ENCODE data around the gene TMEFF1.

DNA sequence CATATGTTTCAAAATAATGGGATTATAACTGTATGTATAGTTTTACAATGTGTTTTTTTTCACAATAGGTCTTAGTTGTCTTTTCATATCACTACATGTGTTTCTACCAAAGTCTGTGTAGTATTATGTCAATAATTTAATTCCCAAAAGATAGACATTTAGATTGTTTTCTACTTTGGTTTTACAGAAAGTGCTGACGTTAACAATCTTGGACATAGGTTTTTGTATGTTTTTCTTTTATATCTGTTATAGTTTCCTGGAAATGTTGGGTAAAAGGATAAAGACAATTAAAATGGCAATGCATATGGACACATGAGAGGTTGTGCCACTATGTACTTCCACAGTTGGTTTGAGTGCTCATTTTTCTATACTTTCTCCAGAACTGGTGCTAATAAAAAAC, 15.2 kb downstream of the TMEFF1 start:
- TF ChIP-seq, protein P1, sequence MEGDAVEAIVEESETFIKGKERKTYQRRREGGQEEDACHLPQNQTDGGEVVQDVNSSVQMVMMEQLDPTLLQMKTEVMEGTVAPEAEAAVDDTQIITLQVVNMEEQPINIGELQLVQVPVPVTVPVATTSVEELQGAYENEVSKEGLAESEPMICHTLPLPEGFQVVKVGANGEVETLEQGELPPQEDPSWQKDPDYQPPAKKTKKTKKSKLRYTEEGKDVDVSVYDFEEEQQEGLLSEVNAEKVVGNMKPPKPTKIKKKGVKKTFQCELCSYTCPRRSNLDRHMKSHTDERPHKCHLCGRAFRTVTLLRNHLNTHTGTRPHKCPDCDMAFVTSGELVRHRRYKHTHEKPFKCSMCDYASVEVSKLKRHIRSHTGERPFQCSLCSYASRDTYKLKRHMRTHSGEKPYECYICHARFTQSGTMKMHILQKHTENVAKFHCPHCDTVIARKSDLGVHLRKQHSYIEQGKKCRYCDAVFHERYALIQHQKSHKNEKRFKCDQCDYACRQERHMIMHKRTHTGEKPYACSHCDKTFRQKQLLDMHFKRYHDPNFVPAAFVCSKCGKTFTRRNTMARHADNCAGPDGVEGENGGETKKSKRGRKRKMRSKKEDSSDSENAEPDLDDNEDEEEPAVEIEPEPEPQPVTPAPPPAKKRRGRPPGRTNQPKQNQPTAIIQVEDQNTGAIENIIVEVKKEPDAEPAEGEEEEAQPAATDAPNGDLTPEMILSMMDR (IDR thresholded peaks at IDR 0.05) = no peak
- no peak for TF ChIP-seq POLR2AphosphoS5 (IDR thresholded peaks at IDR 0.05)
